Activated gamma-delta T cell treated with Interleukin-2 at 50 U/mL for 16 hours (primary cell): ENCODE data around the gene TFDP1.

Source experiments
- DNase-seq: peaks from one replicate; pipeline ENCODE4 v3.0.0-alpha.2; 2020

TFDP1 gene

GRCh38 chr13:113584205-113584869, at the start of gene TFDP1:
Gene TFDP1 (plus strand): TSS chr13:113584753. CDS start chr13:113585838, 1,085 bp downstream.
- DNase-seq, result peak; percentile 12

GRCh38 chr13:113535381-113535781, 49.2 kb upstream of the TFDP1 start:
- DNase-seq, result no peak

GRCh38 chr13:113536461-113537110, 48.0 kb upstream of the TFDP1 start:
- DNase-seq, result no peak

DNA sequence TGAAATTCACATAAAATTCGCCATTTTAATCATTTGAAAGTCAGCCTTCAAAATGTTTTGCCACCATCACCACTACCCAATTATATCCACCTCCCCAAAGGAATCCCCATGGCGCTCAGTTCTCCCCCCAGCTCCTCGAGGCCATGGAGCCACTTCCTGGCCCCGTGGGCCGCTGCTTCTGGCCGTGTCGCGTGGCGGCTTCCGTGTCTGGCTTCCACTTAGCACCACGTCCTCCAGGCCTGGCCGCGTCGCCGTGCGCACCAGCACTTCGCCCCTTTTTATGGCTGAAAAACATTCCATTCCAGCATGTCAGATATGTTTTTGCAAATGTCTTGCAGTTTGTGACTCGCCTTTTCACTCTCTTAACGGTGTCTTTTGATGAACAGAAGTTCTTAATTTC, 47.3 kb upstream of the TFDP1 start:
- DNase-seq, result no peak

DNA sequence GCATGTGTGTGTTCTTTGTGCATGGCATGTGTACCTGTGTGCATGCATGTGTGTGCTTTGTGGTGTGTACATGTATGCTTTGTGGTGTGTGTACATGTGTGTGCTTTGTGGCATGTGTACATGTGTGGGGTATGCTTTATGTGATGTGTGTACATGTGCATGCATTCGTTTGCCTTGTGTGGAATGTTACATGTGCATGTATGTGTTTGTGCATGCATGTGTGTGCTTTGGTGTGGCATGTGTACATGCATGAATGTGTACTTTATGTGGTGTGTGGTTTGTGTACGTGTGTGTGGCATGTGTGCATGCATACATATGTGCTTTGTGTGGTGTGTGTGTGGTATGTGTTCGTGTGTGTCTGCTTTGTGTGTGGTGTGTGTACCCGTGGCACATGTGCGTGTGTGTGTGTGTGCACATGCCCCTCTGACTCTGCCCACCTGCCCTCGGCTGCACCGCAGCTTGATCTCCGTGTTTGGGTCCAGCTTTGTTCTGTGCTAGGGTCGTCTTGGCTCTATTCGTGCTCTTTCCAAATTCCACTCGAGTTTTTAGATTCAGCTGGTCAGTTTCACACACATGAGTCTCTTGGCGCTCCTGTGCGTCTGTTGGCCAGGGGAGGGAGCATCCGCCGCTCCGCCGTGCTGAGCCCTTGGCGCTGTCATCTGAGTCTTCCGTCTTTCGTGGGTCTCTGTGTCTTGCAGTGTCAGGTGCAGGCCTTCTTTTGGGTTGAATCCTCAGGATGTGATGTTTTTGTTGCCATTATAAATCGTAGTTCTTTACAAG, 46.5 kb upstream of the TFDP1 start:
- DNase-seq, result no peak

DNA sequence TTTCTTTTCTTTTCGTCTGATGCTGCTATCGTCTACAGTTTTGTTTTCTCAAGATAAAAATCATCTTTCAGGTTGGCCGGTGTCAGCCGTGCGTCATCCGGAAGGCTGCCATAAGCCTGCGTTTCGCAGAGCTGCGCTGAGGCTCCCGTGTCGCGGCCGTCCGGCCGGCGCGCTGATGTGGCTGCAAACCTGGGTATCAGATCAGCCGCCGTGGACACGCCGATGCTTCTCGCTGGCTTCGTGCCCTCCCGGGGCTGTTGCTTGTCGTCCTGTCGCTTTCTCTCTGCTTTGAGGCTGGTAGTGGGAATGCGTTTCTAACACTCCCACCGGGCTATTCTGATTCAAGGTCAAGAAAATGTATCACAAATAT, 45.9 kb upstream of the TFDP1 start:
- DNase-seq, result no peak

DNA sequence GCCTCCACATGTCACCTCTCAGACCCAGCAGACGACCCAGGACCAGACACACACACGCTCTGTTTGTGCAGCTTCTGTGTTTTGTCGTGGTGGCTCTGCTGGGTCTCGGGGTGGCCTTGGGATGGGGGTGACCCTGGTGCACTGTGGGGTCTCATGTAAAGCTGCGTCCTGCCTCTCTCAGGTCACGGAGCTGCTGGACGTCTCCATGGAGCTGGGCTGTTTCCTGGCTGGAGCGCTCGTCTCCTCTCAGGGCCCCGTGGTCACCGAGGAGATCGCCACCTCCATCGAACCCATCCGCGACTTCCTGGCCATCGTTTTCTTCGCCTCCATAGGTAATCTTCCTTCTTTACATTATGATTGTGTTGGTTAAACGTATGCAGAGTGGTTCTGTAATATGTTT, 45.4 kb upstream of the TFDP1 start:
- DNase-seq, result no peak

DNA sequence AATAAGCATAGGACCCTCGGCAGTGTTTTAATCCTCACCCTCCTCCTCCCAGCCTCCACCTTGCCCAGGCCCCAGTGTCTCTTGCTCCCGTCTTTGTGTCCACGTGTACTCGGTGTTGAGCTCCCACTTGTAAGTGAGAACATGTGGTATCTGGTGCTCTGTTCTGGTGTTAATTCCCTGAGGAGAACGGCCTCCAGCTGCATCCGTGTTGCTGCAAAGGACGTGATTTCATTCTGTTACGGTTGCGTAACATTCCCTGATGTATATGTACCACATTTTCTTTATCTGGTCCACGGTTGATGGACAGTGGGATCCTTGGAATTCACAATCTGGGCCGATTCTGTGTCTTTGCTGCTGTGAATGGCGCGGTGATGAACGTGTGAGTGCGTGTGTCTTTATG, 44.7 kb upstream of the TFDP1 start:
- DNase-seq, result no peak

DNA sequence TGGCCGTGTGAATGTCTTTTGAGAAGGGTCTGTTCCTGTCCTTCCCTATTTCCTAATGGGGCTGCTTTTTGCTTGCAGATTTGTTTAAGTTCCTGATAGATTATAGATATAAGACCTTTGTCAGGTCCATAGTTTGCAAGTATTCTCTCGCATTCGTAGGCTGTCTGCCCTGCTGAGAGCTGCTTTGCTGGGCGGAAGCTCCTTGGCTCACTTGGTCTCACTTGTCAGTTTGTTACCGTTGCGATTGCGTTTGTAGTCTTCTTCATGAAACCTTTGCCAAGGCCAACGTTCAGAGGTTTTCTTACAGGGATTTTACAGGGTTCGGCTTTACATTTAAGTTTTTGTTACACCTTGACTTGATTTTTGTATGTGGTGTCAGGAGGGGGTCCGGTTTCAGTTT, 44.0 kb upstream of the TFDP1 start:
- no peak for DNase-seq

DNA sequence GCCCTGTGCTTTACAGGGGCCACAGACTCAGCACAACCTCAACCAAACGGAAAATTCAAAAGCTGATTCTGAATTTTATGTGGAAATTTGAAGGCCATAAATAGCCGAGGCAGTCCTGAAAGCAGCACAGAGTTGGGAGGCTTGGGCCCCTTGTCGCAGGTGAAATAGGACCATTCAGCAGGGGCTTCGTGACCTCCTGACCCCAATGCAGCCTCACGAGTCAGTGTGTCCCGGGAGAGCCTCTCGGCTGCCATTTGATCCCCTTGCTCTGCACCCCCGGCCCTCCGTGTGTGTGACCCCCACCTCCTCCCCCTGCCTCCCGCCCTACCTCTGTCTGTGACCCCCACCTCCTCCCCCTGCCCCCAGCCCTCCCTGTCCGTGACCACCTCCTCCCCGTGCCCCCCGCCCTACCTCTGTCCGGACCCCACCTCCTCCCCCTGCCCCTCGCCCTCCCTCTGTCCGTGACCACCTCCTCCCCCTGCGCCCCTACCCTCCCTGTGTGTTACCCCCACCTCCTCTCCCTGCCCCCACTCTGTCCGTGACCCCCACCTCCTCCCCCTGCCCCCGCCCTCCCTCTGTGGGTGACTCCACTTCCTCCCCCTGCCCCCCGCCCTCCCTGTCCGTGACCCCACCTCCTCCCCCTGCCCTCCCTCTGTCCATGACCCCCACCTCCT, 41.7 kb upstream of the TFDP1 start:
- DNase-seq, result no peak

DNA sequence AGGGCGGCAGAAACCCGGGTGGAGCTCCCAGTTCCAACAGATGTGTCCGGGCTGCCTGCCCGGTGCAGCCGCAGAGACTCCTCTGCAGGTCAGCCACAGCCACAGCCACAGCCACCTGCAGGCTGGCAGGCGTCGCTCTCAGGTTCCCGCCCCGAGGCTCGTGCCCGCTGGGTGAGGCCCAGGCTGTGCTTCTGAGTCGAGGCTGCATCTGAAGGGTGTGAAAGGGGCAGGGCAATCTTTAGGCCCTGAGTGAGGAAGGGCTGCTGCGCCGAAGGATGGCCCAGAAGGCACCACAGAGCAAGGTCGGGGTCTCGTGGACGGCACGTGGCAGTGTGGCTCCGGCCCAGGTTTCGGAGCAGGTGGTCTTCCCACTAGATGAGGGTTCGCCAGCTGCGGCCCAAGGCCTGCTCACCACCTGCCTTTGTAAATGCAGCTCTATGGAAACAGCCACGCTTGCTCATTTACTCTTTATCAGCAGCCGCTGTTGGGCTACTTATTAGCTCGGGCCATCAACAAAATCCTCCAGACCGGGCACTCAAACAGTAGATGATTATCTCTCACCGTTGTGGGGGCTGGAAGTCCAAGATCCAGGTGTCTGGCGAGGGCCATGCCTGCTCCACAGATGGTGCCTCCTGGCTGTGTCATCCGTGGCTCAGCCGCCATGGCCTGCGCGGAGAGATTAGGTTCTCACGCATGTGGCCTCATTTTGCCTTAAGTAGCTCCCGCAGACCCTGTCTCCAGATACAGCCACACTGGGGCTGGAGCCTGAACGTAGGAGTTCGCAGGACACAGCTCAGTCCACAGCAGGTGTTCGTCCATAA, 40.3 kb upstream of the TFDP1 start:
- DNase-seq, result no peak

DNA sequence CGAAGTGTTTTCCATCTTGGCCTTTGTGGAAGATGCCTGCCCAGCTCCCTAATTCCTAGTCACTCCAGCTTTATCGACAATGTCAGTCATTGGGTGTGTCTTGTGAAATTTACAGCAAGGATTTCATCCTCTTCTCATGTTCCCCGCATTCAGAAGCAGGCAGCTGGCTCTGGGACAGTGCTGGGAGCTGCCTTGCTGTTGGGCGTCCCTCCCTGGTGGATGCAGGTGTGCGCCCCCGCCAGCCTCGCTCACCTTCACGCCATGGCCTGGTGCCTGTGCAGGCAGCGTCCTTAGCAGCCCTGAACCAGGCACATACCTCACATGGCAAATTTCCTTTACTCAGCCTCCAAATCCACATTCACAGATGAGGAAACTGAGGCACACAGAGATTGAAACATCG, 39.7 kb upstream of the TFDP1 start:
- DNase-seq, result no peak

GRCh38 chr13:113545455-113545930, 39.1 kb upstream of the TFDP1 start:
- DNase-seq, result no peak

- DNase-seq, result no peak
Observed at GRCh38 chr13:113545931-113546516, 38.5 kb upstream of the TFDP1 start.

GRCh38 chr13:113546571-113547237, 37.8 kb upstream of the TFDP1 start:
- DNase-seq, result no peak

GRCh38 chr13:113547238-113547971, 37.1 kb upstream of the TFDP1 start:
- no peak for DNase-seq

DNA sequence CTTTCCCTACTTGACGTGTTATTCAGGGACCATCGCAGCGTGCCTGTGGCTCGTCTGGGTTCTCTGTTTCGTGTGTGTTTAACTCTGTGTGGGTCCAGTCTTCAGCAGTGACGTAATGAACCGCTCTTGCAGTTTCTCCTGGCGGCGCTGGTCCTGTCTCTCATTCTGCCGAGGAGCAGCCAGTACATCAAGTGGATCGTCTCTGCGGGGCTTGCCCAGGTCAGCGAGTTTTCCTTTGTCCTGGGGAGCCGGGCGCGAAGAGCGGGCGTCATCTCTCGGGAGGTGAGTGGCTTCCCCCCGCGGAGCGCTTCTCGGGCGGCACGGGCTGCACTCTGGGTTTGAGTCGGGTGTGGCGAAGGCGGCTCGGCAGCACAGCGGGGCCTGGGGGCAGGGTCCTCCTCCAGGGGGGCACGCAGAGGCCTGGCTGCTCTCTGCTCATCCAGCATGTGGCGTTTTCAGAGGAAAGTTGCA, 36.3 kb upstream of the TFDP1 start:
- DNase-seq, result no peak

DNA sequence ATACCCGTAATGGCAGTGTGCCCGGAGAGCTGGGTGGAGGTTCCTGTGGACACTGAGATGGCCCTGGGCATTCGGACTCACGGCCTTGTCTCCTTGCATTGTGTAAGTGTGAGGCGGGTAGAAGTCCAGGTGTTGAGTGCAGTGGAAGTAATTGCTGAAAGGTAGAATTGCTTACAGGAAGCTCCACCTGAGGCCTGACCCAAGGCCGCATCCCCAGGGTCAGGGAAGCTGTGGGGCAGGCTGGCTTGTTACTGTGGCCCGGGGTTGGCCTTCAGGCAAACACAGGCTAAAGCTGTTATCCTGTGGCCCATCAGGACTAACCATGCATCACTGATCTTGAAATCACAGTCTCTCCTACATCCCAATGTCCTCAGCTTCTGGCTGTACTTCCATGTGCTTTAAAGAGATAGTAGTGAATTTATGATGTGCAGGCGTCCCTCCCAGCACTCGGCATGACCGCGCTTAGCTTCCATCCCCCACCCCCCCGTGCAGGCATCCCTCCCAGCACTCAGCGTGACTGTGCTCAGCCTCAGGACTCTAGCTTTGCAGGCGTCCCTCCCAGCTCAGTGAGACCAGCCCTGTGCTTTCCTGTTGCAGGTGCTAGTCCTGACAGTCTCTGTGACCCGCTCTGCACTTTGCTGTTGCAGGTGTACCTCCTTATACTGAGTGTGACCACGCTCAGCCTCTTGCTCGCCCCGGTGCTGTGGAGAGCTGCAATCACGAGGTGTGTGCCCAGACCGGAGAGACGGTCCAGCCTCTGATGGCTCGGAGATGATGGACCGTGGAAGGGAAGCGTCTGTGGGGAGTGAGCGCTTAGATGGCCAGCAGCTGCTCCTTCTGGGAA, 35.6 kb upstream of the TFDP1 start:
- no peak for DNase-seq

DNA sequence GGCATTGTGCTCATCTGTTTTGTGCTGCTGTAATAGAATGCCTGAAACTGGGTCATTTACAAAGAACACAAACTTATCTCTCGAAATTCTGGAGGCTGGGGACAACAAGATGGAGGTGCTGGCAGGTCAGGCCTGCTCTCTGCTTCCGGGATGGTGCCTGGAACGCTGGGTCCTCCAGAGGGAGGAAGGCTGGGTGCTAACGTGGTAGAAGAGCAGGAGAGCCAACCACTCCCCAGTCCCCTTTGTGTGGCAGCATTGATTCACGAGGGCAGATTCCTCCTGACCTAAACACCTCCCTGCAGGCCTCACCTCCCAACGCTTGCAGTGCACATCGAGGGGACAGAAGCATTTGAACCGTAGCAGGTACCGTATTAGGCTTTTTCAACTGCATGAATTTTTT, 34.1 kb upstream of the TFDP1 start:
- no peak for DNase-seq
